ENCODE results near the gene COX10.

COX10 gene

GRCh38 chr17:14047591-14047990, 21.7 kb upstream of the COX10 start:
- no peaks in the 10 kb centered on the region for H3K36me3 ChIP-seq (ENCODE audit: control insufficient read depth, insufficient read depth, low read length)
- WGBS (ENCODE audit: insufficient coverage, insufficient read length), result no CpG with 5 or more reads among the region's 4 CpGs
- H3K27me3 ChIP-seq (ENCODE audit: control insufficient read depth, insufficient read depth, low read length), result no peaks in the 10 kb centered on the region
- no peaks in the 10 kb centered on the region for H3K9me3 ChIP-seq (ENCODE audit: control insufficient read depth, insufficient read depth, low read length)
- no peak for DNase-seq (ENCODE audit: low read depth, low spot score)
- no peak overlapping the region for H3K27ac ChIP-seq (ENCODE audit: low read length)
- H3K4me1 ChIP-seq (ENCODE audit: control insufficient read depth, insufficient read depth, low read length), result no peaks in the 10 kb centered on the region
- no peak overlapping the region for H3K4me3 ChIP-seq (ENCODE audit: low read length)

- Histone ChIP-seq H3K4me3 (ENCODE audit: low read length) (no peak overlapping the region), H3K4me1 (ENCODE audit: control insufficient read depth, insufficient read depth, low read length) (no peaks in the 10 kb centered on the region), H3K27me3 (ENCODE audit: control insufficient read depth, insufficient read depth, low read length) (no peaks in the 10 kb centered on the region), H3K36me3 (ENCODE audit: control insufficient read depth, insufficient read depth, low read length) (no peaks in the 10 kb centered on the region), H3K27ac (ENCODE audit: low read length) (no peak overlapping the region), H3K9me3 (ENCODE audit: control insufficient read depth, insufficient read depth, low read length) (no peaks in the 10 kb centered on the region)
- no peak for DNase-seq (ENCODE audit: low read depth, low spot score)
These were observed 21.1 kb upstream of the COX10 start for GRCh38 chr17:14048169-14048568.

GRCh38 chr17:14050616-14051015, 18.7 kb upstream of the COX10 start:
- no peaks in the 10 kb centered on the region for H3K9me3 ChIP-seq (ENCODE audit: control insufficient read depth, insufficient read depth, low read length)
- no peaks in the 10 kb centered on the region for H3K4me1 ChIP-seq (ENCODE audit: control insufficient read depth, insufficient read depth, low read length)
- no peaks in the 10 kb centered on the region for H3K36me3 ChIP-seq (ENCODE audit: control insufficient read depth, insufficient read depth, low read length)
- H3K27ac ChIP-seq (ENCODE audit: low read length), result no peak overlapping the region
- H3K27me3 ChIP-seq (ENCODE audit: control insufficient read depth, insufficient read depth, low read length), result no peaks in the 10 kb centered on the region
- WGBS (ENCODE audit: insufficient coverage, insufficient read length), result 100% methylated on average over 1 of the region's 5 CpGs
- no peak overlapping the region for H3K4me3 ChIP-seq (ENCODE audit: low read length)
- DNase-seq (ENCODE audit: low read depth, low spot score), result no peak

GRCh38 chr17:14051692-14052091, 17.6 kb upstream of the COX10 start:
- H3K4me3 ChIP-seq (ENCODE audit: low read length), result no peak overlapping the region
- no peaks in the 10 kb centered on the region for H3K4me1 ChIP-seq (ENCODE audit: control insufficient read depth, insufficient read depth, low read length)
- no peaks in the 10 kb centered on the region for H3K27me3 ChIP-seq (ENCODE audit: control insufficient read depth, insufficient read depth, low read length)
- no peaks in the 10 kb centered on the region for H3K9me3 ChIP-seq (ENCODE audit: control insufficient read depth, insufficient read depth, low read length)
- DNase-seq (ENCODE audit: low read depth, low spot score), result no peak
- no peak overlapping the region for H3K27ac ChIP-seq (ENCODE audit: low read length)
- H3K36me3 ChIP-seq (ENCODE audit: control insufficient read depth, insufficient read depth, low read length), result no peaks in the 10 kb centered on the region
- no CpG with 5 or more reads among the region's 4 CpGs for WGBS (ENCODE audit: insufficient coverage, insufficient read length)

GRCh38 chr17:14052886-14053615, 16.3 kb upstream of the COX10 start:
- H3K9me3 ChIP-seq (ENCODE audit: control insufficient read depth, insufficient read depth, low read length), result no peaks in the 10 kb centered on the region
- no peaks in the 10 kb centered on the region for H3K4me1 ChIP-seq (ENCODE audit: control insufficient read depth, insufficient read depth, low read length)
- no peaks in the 10 kb centered on the region for H3K36me3 ChIP-seq (ENCODE audit: control insufficient read depth, insufficient read depth, low read length)
- no peak overlapping the region for H3K27ac ChIP-seq (ENCODE audit: low read length)
- H3K4me3 ChIP-seq (ENCODE audit: low read length), result no peak overlapping the region
- WGBS (ENCODE audit: insufficient coverage, insufficient read length), result no CpG with 5 or more reads among the region's 6 CpGs
- no peak for DNase-seq (ENCODE audit: low read depth, low spot score)
- no peaks in the 10 kb centered on the region for H3K27me3 ChIP-seq (ENCODE audit: control insufficient read depth, insufficient read depth, low read length)

- no peaks in the 10 kb centered on the region for H3K27me3 ChIP-seq (ENCODE audit: control insufficient read depth, insufficient read depth, low read length)
- H3K9me3 ChIP-seq (ENCODE audit: control insufficient read depth, insufficient read depth, low read length), result no peaks in the 10 kb centered on the region
- no peak for DNase-seq (ENCODE audit: low read depth, low spot score)
- no peak overlapping the region for H3K27ac ChIP-seq (ENCODE audit: low read length)
- no peak overlapping the region for H3K4me3 ChIP-seq (ENCODE audit: low read length)
- H3K4me1 ChIP-seq (ENCODE audit: control insufficient read depth, insufficient read depth, low read length), result no peaks in the 10 kb centered on the region
- H3K36me3 ChIP-seq (ENCODE audit: control insufficient read depth, insufficient read depth, low read length), result no peaks in the 10 kb centered on the region
These were observed 11.7 kb upstream of the COX10 start for GRCh38 chr17:14057591-14057990.

GRCh38 chr17:14058051-14058450, 11.3 kb upstream of the COX10 start:
- H3K27ac ChIP-seq (ENCODE audit: low read length), result no peak overlapping the region
- no peak for DNase-seq (ENCODE audit: low read depth, low spot score)

GRCh38 chr17:14060706-14061105, 8.6 kb upstream of the COX10 start:
- Histone ChIP-seq H3K9me3 (ENCODE audit: control insufficient read depth, insufficient read depth, low read length) (no peaks in the 10 kb centered on the region), H3K4me1 (ENCODE audit: control insufficient read depth, insufficient read depth, low read length) (no peaks in the 10 kb centered on the region), H3K27ac (ENCODE audit: low read length) (no peak overlapping the region), H3K27me3 (ENCODE audit: control insufficient read depth, insufficient read depth, low read length) (no peaks in the 10 kb centered on the region), H3K4me3 (ENCODE audit: low read length) (no peak overlapping the region), H3K36me3 (ENCODE audit: control insufficient read depth, insufficient read depth, low read length) (no peaks in the 10 kb centered on the region)
- DNase-seq (ENCODE audit: low read depth, low spot score), result no peak
- WGBS (ENCODE audit: insufficient coverage, insufficient read length), result no CpG with 5 or more reads among the region's 1 CpG

More at GRCh38 chr17:14058051-14058450, 11.3 kb upstream of the COX10 start:
- Histone ChIP-seq H3K9me3 (ENCODE audit: control insufficient read depth, insufficient read depth, low read length) (no peaks in the 10 kb centered on the region), H3K36me3 (ENCODE audit: control insufficient read depth, insufficient read depth, low read length) (no peaks in the 10 kb centered on the region), H3K4me1 (ENCODE audit: control insufficient read depth, insufficient read depth, low read length) (no peaks in the 10 kb centered on the region), H3K27me3 (ENCODE audit: control insufficient read depth, insufficient read depth, low read length) (no peaks in the 10 kb centered on the region), H3K4me3 (ENCODE audit: low read length) (no peak overlapping the region)
- WGBS (ENCODE audit: insufficient coverage, insufficient read length), result no CpG with 5 or more reads among the region's 2 CpGs

- no CpG with 5 or more reads among the region's 10 CpGs for WGBS (ENCODE audit: insufficient coverage, insufficient read length)
- no peak for DNase-seq (ENCODE audit: low read depth, low spot score)
- Histone ChIP-seq H3K9me3 (ENCODE audit: control insufficient read depth, insufficient read depth, low read length) (no peaks in the 10 kb centered on the region), H3K36me3 (ENCODE audit: control insufficient read depth, insufficient read depth, low read length) (no peaks in the 10 kb centered on the region), H3K4me1 (ENCODE audit: control insufficient read depth, insufficient read depth, low read length) (no peaks in the 10 kb centered on the region), H3K4me3 (ENCODE audit: low read length) (no peak overlapping the region), H3K27me3 (ENCODE audit: control insufficient read depth, insufficient read depth, low read length) (no peaks in the 10 kb centered on the region), H3K27ac (ENCODE audit: low read length) (no peak overlapping the region)
These were observed 7.4 kb upstream of the COX10 start for GRCh38 chr17:14061666-14062560.

GRCh38 chr17:14067347-14067746, 2.0 kb upstream of the COX10 start:
- no CpG with 5 or more reads among the region's 1 CpG for WGBS (ENCODE audit: insufficient coverage, insufficient read length)
- Histone ChIP-seq H3K4me1 (ENCODE audit: control insufficient read depth, insufficient read depth, low read length) (no peaks in the 10 kb centered on the region), H3K9me3 (ENCODE audit: control insufficient read depth, insufficient read depth, low read length) (no peaks in the 10 kb centered on the region), H3K27me3 (ENCODE audit: control insufficient read depth, insufficient read depth, low read length) (no peaks in the 10 kb centered on the region), H3K36me3 (ENCODE audit: control insufficient read depth, insufficient read depth, low read length) (no peaks in the 10 kb centered on the region), H3K27ac (ENCODE audit: low read length) (no peak overlapping the region), H3K4me3 (ENCODE audit: low read length) (no peak overlapping the region)
- DNase-seq (ENCODE audit: low read depth, low spot score), result no peak

Data from iPS DF 6.9 (cell line).